Stomach (tissue), 4 donors: Measurements from ENCODE around the gene AREG.

Experiments used
- POLR2A ChIP-seq, 4 donors: fragments of 450-650 bp; IDR thresholded peaks; one replicate each; pipeline ENCODE4 v1.6.1; 2016; ENCODE audit warnings: antibody characterized with exemption in 4 of 4, control low read depth in 2 of 4, mild to moderate bottlenecking in 1 of 4, moderate library complexity in 1 of 4
- POLR2AphosphoS5 ChIP-seq, 3 donors: sonication (generic); formaldehyde crosslinking; IDR thresholded peaks; one replicate each; pipeline ENCODE4 v1.6.1; 2016; ENCODE audit warnings: antibody characterized with exemption in 3 of 3
- TF ChIP-seq, protein P1 (sequence below), 7 experiments: fragments of 450-650 bp in 4 of 7; fragments of 200-600 bp in 3 of 7; sonication (generic) in 3 of 7; IDR thresholded peaks; one replicate each; pipeline ENCODE4 v1.5.1; 2016 to 2019; ENCODE audit warnings: antibody characterized with exemption in 7 of 7, control low read depth in 2 of 7, mild to moderate bottlenecking in 1 of 7

DNA sequence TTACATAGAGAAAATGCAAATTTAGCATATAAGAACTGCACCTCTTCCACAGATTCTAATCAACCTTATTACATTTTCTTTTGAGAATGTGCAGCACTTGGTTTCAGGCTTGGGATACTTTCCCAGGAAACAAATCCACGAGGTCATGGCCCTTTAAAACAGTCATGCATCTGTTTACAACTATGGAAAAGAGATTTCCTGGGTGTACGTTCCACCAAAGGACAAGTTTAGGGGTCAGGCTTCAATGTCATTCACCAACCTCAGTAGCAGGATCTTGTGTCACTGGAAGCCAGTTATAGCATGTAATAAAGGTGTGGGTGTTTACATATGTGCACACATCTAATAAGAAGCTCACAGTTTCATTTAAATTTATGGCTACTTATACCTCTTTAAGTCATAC lies 49.3 kb upstream of the AREG start:
- TF ChIP-seq, protein P1, sequence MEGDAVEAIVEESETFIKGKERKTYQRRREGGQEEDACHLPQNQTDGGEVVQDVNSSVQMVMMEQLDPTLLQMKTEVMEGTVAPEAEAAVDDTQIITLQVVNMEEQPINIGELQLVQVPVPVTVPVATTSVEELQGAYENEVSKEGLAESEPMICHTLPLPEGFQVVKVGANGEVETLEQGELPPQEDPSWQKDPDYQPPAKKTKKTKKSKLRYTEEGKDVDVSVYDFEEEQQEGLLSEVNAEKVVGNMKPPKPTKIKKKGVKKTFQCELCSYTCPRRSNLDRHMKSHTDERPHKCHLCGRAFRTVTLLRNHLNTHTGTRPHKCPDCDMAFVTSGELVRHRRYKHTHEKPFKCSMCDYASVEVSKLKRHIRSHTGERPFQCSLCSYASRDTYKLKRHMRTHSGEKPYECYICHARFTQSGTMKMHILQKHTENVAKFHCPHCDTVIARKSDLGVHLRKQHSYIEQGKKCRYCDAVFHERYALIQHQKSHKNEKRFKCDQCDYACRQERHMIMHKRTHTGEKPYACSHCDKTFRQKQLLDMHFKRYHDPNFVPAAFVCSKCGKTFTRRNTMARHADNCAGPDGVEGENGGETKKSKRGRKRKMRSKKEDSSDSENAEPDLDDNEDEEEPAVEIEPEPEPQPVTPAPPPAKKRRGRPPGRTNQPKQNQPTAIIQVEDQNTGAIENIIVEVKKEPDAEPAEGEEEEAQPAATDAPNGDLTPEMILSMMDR (IDR thresholded peaks at IDR 0.05) = no peak
- TF ChIP-seq POLR2A (IDR thresholded peaks at IDR 0.05) (no peak), POLR2AphosphoS5 (IDR thresholded peaks at IDR 0.05) (no peak)
